ENCODE measurements around the gene LMAN2.

DNA sequence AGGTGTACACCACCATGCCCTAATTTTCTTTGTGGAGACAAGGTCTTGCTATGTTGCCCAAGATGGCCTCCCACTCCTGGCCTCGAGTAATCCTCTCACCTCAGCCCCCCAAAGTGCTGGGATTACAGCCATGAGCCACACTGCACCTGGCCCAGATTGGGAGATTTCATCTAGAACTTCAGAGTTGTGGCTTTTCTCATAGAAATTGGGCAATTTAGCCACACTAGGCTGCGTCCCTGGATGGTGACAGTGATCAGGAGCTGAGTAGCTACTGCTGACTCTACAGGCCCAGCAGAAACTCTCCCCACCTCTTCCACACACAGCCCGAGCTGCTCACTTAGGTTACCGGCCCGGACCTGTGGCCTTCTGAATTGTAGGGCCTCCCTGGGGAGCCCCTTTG is 41.3 kb upstream of the LMAN2 start:
- TF ChIP-seq, protein P1, sequence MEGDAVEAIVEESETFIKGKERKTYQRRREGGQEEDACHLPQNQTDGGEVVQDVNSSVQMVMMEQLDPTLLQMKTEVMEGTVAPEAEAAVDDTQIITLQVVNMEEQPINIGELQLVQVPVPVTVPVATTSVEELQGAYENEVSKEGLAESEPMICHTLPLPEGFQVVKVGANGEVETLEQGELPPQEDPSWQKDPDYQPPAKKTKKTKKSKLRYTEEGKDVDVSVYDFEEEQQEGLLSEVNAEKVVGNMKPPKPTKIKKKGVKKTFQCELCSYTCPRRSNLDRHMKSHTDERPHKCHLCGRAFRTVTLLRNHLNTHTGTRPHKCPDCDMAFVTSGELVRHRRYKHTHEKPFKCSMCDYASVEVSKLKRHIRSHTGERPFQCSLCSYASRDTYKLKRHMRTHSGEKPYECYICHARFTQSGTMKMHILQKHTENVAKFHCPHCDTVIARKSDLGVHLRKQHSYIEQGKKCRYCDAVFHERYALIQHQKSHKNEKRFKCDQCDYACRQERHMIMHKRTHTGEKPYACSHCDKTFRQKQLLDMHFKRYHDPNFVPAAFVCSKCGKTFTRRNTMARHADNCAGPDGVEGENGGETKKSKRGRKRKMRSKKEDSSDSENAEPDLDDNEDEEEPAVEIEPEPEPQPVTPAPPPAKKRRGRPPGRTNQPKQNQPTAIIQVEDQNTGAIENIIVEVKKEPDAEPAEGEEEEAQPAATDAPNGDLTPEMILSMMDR (IDR thresholded peaks at IDR 0.05) = no peak
- TF ChIP-seq POLR2A (IDR thresholded peaks at IDR 0.05) = no peak

Data from right lobe of liver (tissue), 4 donors.